Measurements from ENCODE around the gene TPI1. TPM values are rescaled to one million over a fixed set of nuclear protein-coding genes. Genes with fewer than 3 reads are reported as not detected.

The TPI1 gene
- polyA plus RNA-seq, 3 donors = 446 to 839 (median 764) TPM

DNA sequence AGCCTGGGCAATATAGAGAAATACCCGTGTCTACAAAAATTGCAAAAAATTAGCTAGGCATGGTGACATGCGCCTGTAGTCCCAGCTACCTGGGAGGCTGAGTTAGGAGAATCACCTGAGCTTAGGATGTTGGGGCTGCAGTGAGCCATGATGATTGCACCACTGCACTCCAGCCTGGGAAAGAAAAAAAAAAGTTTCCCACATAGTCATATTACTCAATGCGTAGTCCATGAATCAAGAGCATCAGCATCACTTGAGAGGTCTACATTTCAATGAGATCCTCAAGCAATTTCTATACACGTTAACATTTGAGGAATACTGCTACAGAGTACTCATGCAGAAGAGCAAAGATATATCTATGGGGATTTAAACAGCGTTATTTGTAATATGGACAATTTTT lies 32.1 kb downstream of the TPI1 start:
- Histone ChIP-seq H3K27me3 (ENCODE audit: control insufficient read depth in 2 of 2, insufficient read depth in 2 of 2, low read length in 2 of 2) (no peaks in the 10 kb centered on the region), H3K4me2 (replicated peaks; ENCODE audit: extremely low read depth, low read length, poor library complexity, severe bottlenecking) (peak overlapping the region; percentile 47), H3K4me3 (replicated peaks in 1 of 3; ENCODE audit: low read depth in 2 of 3, low read length in 3 of 3) (peak overlapping the region in 1 of 3 experiments; percentile 3), H3K9me3 (replicated peaks in 1 of 2; ENCODE audit: control insufficient read depth in 1 of 2, insufficient read depth in 1 of 2, low read length in 2 of 2) (no peaks in the 10 kb centered on the region), H3K36me3 (replicated peaks in 1 of 2; ENCODE audit: control insufficient read depth in 1 of 2, insufficient read depth in 2 of 2, low read length in 2 of 2) (no peaks in the 10 kb centered on the region), H3K79me2 (ENCODE audit: insufficient read depth, low read length) (no peaks in the 10 kb centered on the region), H3K9ac (ENCODE audit: insufficient read depth, low read length, poor library complexity, severe bottlenecking) (no peak overlapping the region), H2AFZ (ENCODE audit: insufficient read depth, low read depth, low read length, poor library complexity, severe bottlenecking) (no peak overlapping the region), H3K4me1 (ENCODE audit: control insufficient read depth in 1 of 2, insufficient read depth in 2 of 2, low read length in 2 of 2) (peaks cover 23 to 28% of the 10 kb centered on the region in 2 donors), H3K27ac (ENCODE audit: low read depth in 1 of 2, low read length in 2 of 2) (peak overlapping the region in 1 of 2 donors; percentile 20), H4K20me1 (ENCODE audit: insufficient read depth, low read length) (no peaks in the 10 kb centered on the region)
- TF ChIP-seq, protein P1, sequence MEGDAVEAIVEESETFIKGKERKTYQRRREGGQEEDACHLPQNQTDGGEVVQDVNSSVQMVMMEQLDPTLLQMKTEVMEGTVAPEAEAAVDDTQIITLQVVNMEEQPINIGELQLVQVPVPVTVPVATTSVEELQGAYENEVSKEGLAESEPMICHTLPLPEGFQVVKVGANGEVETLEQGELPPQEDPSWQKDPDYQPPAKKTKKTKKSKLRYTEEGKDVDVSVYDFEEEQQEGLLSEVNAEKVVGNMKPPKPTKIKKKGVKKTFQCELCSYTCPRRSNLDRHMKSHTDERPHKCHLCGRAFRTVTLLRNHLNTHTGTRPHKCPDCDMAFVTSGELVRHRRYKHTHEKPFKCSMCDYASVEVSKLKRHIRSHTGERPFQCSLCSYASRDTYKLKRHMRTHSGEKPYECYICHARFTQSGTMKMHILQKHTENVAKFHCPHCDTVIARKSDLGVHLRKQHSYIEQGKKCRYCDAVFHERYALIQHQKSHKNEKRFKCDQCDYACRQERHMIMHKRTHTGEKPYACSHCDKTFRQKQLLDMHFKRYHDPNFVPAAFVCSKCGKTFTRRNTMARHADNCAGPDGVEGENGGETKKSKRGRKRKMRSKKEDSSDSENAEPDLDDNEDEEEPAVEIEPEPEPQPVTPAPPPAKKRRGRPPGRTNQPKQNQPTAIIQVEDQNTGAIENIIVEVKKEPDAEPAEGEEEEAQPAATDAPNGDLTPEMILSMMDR (IDR thresholded peaks at IDR 0.05) = no peak
- Mint-ChIP-seq H3K36me3 (peaks cover 0 to 3% of the 10 kb centered on the region in 2 donors), H3K9me3 (peaks cover 0 to 2% (median 0%) of the 10 kb centered on the region in 7 donors), H3K4me1 (peaks cover 15% of the 10 kb centered on the region), H3K4me3 (peak overlapping the region in 1 of 2 donors; percentile 46), H3K27ac (peak overlapping the region; percentile 2 to 85 (median 80)), H3K27me3 (ENCODE audit: low read depth in 3 of 3) (peaks cover 2 to 3% (median 2%) of the 10 kb centered on the region in 3 donors)
- 79% methylated on average over 2 of the region's 5 CpGs for WGBS (ENCODE audit: insufficient coverage)
- intact Hi-C loops (cut with micrococcal nuclease) = no loop called here
- DNase-seq = peak in 2 of 3 donors; percentile 44 to 66

DNA sequence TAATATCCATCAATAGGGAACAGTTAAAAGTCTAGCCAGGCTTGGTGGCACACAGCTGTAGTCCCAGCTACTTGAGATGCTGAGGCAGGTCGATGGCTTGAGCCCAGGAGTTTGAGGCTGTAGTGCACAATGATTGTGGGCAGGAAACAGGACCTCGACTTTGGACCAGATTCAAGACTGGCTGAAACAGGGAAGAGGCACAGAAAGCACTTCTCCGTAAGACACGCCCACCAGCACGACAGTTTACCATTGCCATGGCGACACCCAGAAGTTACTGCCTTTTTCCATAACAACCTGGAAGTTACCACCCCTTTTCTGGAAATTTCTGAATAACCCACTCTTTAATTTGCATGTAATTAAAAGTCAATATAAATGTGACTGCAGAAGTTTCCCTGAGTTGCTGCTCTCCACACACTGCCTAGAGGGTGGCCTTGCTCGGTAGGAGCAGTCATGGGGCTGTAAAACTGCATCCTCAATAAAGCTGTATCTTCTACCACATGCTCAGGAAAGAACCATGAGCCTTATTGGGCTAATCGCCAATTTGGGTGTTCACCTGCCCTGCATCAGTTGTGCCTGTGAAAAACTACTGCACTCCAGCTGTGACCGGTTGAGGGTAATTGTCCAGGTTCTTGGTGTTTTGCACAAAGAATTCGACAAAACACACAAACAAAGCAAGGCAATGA lies 32.6 kb downstream of the TPI1 start:
- no peak overlapping the region for H2AFZ ChIP-seq (ENCODE audit: insufficient read depth, low read depth, low read length, poor library complexity, severe bottlenecking)
- Mint-ChIP-seq H3K4me3 (peak overlapping the region in 1 of 2 donors; percentile 46), H3K27ac (peak overlapping the region; percentile 2 to 85 (median 80)), H3K4me1 (peaks cover 13% of the 10 kb centered on the region), H3K9me3 (no peaks in the 10 kb centered on the region), H3K36me3 (peaks cover 0 to 3% of the 10 kb centered on the region in 2 donors), H3K27me3 (ENCODE audit: low read depth in 3 of 3) (peaks cover 2 to 3% (median 2%) of the 10 kb centered on the region in 3 donors)
- intact Hi-C loops (cut with micrococcal nuclease) = loop anchor here in 1 of 2 donors (10.0 kb wide), 1 partner anchor 45 kb away; the partner anchor contains the start of genes CDCA3 and USP5
- DNase-seq = peak; percentile 64 to 86 (median 80)
- H3K36me3 ChIP-seq (replicated peaks in 1 of 2; ENCODE audit: control insufficient read depth in 1 of 2, insufficient read depth in 2 of 2, low read length in 2 of 2) = no peaks in the 10 kb centered on the region
- no peaks in the 10 kb centered on the region for H4K20me1 ChIP-seq (ENCODE audit: insufficient read depth, low read length)
- H3K9ac ChIP-seq (ENCODE audit: insufficient read depth, low read length, poor library complexity, severe bottlenecking) = no peak overlapping the region
- H3K79me2 ChIP-seq (ENCODE audit: insufficient read depth, low read length) = no peaks in the 10 kb centered on the region
- peaks cover 21 to 26% of the 10 kb centered on the region in 2 donors for H3K4me1 ChIP-seq (ENCODE audit: control insufficient read depth in 1 of 2, insufficient read depth in 2 of 2, low read length in 2 of 2)
- peak overlapping the region; percentile 47 for H3K4me2 ChIP-seq (replicated peaks; ENCODE audit: extremely low read depth, low read length, poor library complexity, severe bottlenecking)
- no peaks in the 10 kb centered on the region for H3K27me3 ChIP-seq (ENCODE audit: control insufficient read depth in 2 of 2, insufficient read depth in 2 of 2, low read length in 2 of 2)
- TF ChIP-seq, protein P1 (IDR thresholded peaks at IDR 0.05) = no peak
- peak overlapping the region in 1 of 3 experiments; percentile 3 for H3K4me3 ChIP-seq (replicated peaks in 1 of 3; ENCODE audit: low read depth in 2 of 3, low read length in 3 of 3)
- WGBS (ENCODE audit: insufficient coverage) = 28% methylated on average over 4 of the region's 10 CpGs
- H3K27ac ChIP-seq (ENCODE audit: low read depth in 1 of 2, low read length in 2 of 2) = peak overlapping the region in 1 of 2 donors; percentile 20
- H3K9me3 ChIP-seq (replicated peaks in 1 of 2; ENCODE audit: control insufficient read depth in 1 of 2, insufficient read depth in 1 of 2, low read length in 2 of 2) = no peaks in the 10 kb centered on the region

Measured in CD14-positive monocyte (primary cell).